HL-60 (cell line): ENCODE results near the gene SFXN4.
"Not testable (repeated sequence)": the region's sequence is repeated elsewhere in the genome, so short reads cannot be mapped to it uniquely, and the experiment has no call there.

ENCODE experiments used
- DNase-seq, 2 experiments: peaks; one replicate each; pipeline ENCODE4 v3.0.0-alpha.2; 2010 to 2020; ENCODE audit warnings: low read depth in 1 of 2, low spot score in 1 of 2
- H3K27ac ChIP-seq: fragments of 250-450 bp; sonication (Bioruptor Pico); replicated peaks from 2 replicates; pipeline ENCODE4 v1.5.1; 2020; ENCODE audit warnings: mild to moderate bottlenecking, moderate library complexity
- H3K27me3 ChIP-seq: fragments of 250-450 bp; sonication (Bioruptor Pico); 2 replicates; pipeline ENCODE4 v1.5.1; 2021; ENCODE audit warnings: mild to moderate bottlenecking, moderate library complexity; ENCODE audit not compliant: insufficient read depth, poor library complexity, severe bottlenecking
- H3K4me3 ChIP-seq: replicated peaks from 2 replicates; pipeline ENCODE4 v1.5.1; 2011; ENCODE audit warnings: mild to moderate bottlenecking, control low read depth, low read length; ENCODE audit not compliant: insufficient read depth
- GABPA ChIP-seq: IDR thresholded peaks from 2 replicates; pipeline ENCODE4 v1.6.1; 2012; ENCODE audit warnings: low read depth
- POLR2AphosphoS5 ChIP-seq: IDR thresholded peaks from 2 replicates; pipeline ENCODE4 v1.6.1; 2012; ENCODE audit warnings: low read depth
- SPI1 ChIP-seq: IDR thresholded peaks from 2 replicates; pipeline ENCODE4 v1.6.1; 2012; ENCODE audit warnings: low read depth, mild to moderate bottlenecking, borderline replicate concordance
- TF ChIP-seq, protein P1 (sequence below): IDR thresholded peaks from one replicate; pipeline ENCODE4 v1.5.1; 2011; ENCODE audit warnings: low read length, control low read depth, inconsistent platforms; ENCODE audit not compliant: insufficient read depth
- TF ChIP-seq, protein P2 (sequence below): IDR thresholded peaks from 2 replicates; pipeline ENCODE4 v1.6.1; 2012; ENCODE audit warnings: low read depth; ENCODE audit not compliant: insufficient replicate concordance

Gene SFXN4

DNA sequence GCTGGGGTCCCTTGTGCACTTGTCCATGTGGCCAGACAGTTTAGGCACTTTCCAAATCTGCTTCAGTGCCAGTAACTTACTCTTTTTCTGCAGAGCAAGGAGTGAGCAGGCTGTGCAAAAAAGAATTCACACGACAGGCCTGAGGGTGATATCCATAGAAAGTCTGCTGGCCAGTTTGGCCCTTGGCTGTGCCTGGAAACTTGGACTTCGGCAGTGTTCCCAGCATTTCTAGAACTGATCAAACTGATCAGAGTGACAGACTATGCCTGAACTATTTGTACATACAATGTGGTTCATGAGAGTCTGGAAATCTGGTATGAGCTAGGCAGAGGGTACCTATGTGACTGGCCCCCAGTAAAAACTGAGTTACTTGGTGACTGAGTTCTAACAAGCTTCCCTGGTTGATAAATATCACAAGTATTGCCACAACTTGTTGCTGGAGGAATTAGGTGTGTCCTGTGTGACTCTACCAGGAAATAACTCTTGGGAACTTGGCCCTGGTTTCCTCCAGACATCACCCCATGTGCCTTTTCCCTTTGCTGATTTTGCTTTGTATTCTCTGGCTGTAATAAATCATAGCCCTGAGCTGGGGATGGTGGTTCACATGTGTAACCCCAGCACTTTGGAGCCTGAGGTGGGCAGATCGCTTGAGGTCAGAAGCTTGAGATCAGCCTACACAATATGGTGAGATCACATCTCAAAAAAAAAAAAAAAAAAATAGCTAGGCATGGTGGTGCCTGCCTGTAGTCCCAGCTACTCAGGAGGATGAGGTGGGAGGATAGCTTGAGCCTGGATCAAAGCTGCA is 64.9 kb downstream of the SFXN4 start:
- DNase-seq = no peak
- Histone ChIP-seq H3K27me3 (no peaks in the 10 kb centered on the region), H3K4me3 (no peak overlapping the region), H3K27ac (no peak overlapping the region)
- TF ChIP-seq GABPA (no peak), SPI1 (no peak), POLR2AphosphoS5 (no peak)
- TF ChIP-seq, protein P1, sequence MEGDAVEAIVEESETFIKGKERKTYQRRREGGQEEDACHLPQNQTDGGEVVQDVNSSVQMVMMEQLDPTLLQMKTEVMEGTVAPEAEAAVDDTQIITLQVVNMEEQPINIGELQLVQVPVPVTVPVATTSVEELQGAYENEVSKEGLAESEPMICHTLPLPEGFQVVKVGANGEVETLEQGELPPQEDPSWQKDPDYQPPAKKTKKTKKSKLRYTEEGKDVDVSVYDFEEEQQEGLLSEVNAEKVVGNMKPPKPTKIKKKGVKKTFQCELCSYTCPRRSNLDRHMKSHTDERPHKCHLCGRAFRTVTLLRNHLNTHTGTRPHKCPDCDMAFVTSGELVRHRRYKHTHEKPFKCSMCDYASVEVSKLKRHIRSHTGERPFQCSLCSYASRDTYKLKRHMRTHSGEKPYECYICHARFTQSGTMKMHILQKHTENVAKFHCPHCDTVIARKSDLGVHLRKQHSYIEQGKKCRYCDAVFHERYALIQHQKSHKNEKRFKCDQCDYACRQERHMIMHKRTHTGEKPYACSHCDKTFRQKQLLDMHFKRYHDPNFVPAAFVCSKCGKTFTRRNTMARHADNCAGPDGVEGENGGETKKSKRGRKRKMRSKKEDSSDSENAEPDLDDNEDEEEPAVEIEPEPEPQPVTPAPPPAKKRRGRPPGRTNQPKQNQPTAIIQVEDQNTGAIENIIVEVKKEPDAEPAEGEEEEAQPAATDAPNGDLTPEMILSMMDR = no peak
- TF ChIP-seq, protein P2, sequence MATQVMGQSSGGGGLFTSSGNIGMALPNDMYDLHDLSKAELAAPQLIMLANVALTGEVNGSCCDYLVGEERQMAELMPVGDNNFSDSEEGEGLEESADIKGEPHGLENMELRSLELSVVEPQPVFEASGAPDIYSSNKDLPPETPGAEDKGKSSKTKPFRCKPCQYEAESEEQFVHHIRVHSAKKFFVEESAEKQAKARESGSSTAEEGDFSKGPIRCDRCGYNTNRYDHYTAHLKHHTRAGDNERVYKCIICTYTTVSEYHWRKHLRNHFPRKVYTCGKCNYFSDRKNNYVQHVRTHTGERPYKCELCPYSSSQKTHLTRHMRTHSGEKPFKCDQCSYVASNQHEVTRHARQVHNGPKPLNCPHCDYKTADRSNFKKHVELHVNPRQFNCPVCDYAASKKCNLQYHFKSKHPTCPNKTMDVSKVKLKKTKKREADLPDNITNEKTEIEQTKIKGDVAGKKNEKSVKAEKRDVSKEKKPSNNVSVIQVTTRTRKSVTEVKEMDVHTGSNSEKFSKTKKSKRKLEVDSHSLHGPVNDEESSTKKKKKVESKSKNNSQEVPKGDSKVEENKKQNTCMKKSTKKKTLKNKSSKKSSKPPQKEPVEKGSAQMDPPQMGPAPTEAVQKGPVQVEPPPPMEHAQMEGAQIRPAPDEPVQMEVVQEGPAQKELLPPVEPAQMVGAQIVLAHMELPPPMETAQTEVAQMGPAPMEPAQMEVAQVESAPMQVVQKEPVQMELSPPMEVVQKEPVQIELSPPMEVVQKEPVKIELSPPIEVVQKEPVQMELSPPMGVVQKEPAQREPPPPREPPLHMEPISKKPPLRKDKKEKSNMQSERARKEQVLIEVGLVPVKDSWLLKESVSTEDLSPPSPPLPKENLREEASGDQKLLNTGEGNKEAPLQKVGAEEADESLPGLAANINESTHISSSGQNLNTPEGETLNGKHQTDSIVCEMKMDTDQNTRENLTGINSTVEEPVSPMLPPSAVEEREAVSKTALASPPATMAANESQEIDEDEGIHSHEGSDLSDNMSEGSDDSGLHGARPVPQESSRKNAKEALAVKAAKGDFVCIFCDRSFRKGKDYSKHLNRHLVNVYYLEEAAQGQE = no peak

- no peaks in the 10 kb centered on the region for H3K27me3 ChIP-seq
- no peak for DNase-seq
- H3K27ac ChIP-seq = no peak overlapping the region
- no peak overlapping the region for H3K4me3 ChIP-seq
- TF ChIP-seq, protein P1 = no peak
- no peak for TF ChIP-seq POLR2AphosphoS5
- TF ChIP-seq GABPA = no peak
- TF ChIP-seq, protein P2 = no peak
These were observed 66.9 kb downstream of the SFXN4 start for GRCh38 chr10:119098576-119098975.

- not testable (repeated sequence) for H3K27me3 ChIP-seq, DNase-seq, H3K4me3 ChIP-seq, H3K27ac ChIP-seq
These were observed 68.7 kb downstream of the SFXN4 start for GRCh38 chr10:119096641-119097415.

GRCh38 chr10:119095640-119096039 is 69.9 kb downstream of the SFXN4 start:
- Histone ChIP-seq H3K27me3 (no peaks in the 10 kb centered on the region), H3K27ac (no peak overlapping the region), H3K4me3 (no peak overlapping the region)
- TF ChIP-seq GABPA (no peak), POLR2AphosphoS5 (no peak), SPI1 (no peak)
- TF ChIP-seq, protein P1 = no peak
- TF ChIP-seq, protein P2 = no peak
- no peak for DNase-seq
